ENCODE results near the gene NAPSA.

GRCh38 chr19:50387176-50387867 is 21.9 kb upstream of the NAPSA start:
- TF ChIP-seq CTCF (IDR thresholded peaks at IDR 0.05) (no peak), POLR2A (IDR thresholded peaks at IDR 0.05) (no peak), POLR2AphosphoS5 (IDR thresholded peaks at IDR 0.05) (no peak), EP300 (IDR thresholded peaks at IDR 0.05) (no peak)

Data from sigmoid colon (tissue), 4 donors.